K562 (cell line): ENCODE results near the gene SEPHS1. TPM values are rescaled to one million over a fixed set of nuclear protein-coding genes. Genes with fewer than 3 reads are reported as not detected.
A peak's percentile ranks its signal among the peaks of the same experiment; 100 is the strongest.

ENCODE experiments used
- CBX5 ChIP-seq: IDR thresholded peaks from 2 replicates; pipeline ENCODE4 v1.6.1; 2014; ENCODE audit warnings: low read depth, borderline replicate concordance
- COPS2 ChIP-seq: fragments of 450-650 bp; conservative IDR thresholded peaks from 2 replicates; pipeline ENCODE4 v1.6.1; 2016; ENCODE audit warnings: mild to moderate bottlenecking, moderate library complexity
- E2F6 ChIP-seq, 2 experiments: IDR thresholded peaks; 2 replicates each; pipeline ENCODE4 v1.6.1; 2011; ENCODE audit warnings: borderline replicate concordance in 1 of 2, control low read depth in 1 of 2, low read depth in 1 of 2, low read length in 1 of 2, mild to moderate bottlenecking in 1 of 2, mixed read lengths in 1 of 2, moderate library complexity in 1 of 2; ENCODE audit not compliant: insufficient read depth in 1 of 2, insufficient read length in 1 of 2, poor library complexity in 1 of 2, severe bottlenecking in 1 of 2; ENCODE audit errors: extremely low read depth in 1 of 2
- ELF2 ChIP-seq: fragments of 250-450 bp; sonication (Bioruptor Pico); IDR thresholded peaks from 2 replicates; pipeline ENCODE4 v1.5.0; 2021; ENCODE audit warnings: mild to moderate bottlenecking
- FOXM1 ChIP-seq, 2 experiments: fragments of 450-650 bp in 1 of 2; sonication (generic) in 1 of 2; formaldehyde crosslinking in 1 of 2; IDR thresholded peaks; 2 replicates each; pipeline versions ENCODE4 v1.6.1 to v1.9.0; 2017 to 2022; ENCODE audit warnings: low read depth in 2 of 2, mild to moderate bottlenecking in 2 of 2, missing genetic modification reagents in 1 of 2, moderate library complexity in 1 of 2
- LCOR ChIP-seq: sonication (generic); formaldehyde crosslinking; IDR thresholded peaks from 2 replicates; pipeline ENCODE4 v1.8.0; 2022; ENCODE audit warnings: mild to moderate bottlenecking, missing genetic modification reagents
- MXD1 ChIP-seq: fragments of 250-450 bp; sonication (Bioruptor Pico); IDR thresholded peaks from 2 replicates; pipeline ENCODE4 v1.8.0; 2021; ENCODE audit warnings: borderline replicate concordance, mild to moderate bottlenecking, moderate library complexity; ENCODE audit not compliant: poor library complexity, severe bottlenecking
- PHB2 ChIP-seq: fragments of 450-650 bp; IDR thresholded peaks from 2 replicates; pipeline ENCODE4 v1.6.1; 2017; ENCODE audit warnings: low read depth
- RBM17 ChIP-seq: fragments of 200-400 bp; formaldehyde crosslinking; IDR thresholded peaks from 2 replicates; pipeline ENCODE4 v1.6.1; 2017; ENCODE audit warnings: low read depth, mild to moderate bottlenecking, low read length, borderline replicate concordance
- SNIP1 ChIP-seq: fragments of 450-650 bp; IDR thresholded peaks from 2 replicates; pipeline ENCODE4 v1.7.1; 2017; ENCODE audit warnings: low read depth, mild to moderate bottlenecking
- SRF ChIP-seq, 2 experiments: fragments of 250-450, 450-650 bp in 1 of 2; sonication (Bioruptor Pico) in 1 of 2; sonication (generic) in 1 of 2; formaldehyde crosslinking; IDR thresholded peaks; 2 replicates each; pipeline versions ENCODE4 v1.5.0 to v1.5.1; 2020 to 2022; ENCODE audit warnings: mild to moderate bottlenecking in 1 of 2, missing genetic modification reagents in 1 of 2
- ZNF184 ChIP-seq: sonication (generic); formaldehyde crosslinking; IDR thresholded peaks from 2 replicates; pipeline ENCODE4 v1.5.0; 2020; ENCODE audit warnings: missing genetic modification reagents
- ZNF518B ChIP-seq: fragments of 250-450 bp; sonication (Bioruptor Pico); IDR thresholded peaks from 2 replicates; pipeline ENCODE4 v1.5.0; 2021; ENCODE audit warnings: mild to moderate bottlenecking, moderate library complexity
- ZNF592 ChIP-seq: fragments of 450-650 bp; IDR thresholded peaks from 2 replicates; pipeline ENCODE4 v1.6.1; 2017; ENCODE audit warnings: antibody characterized with exemption, mild to moderate bottlenecking
- polyA plus RNA-seq, 8 experiments: library from polyadenylated mRNA; depleted of rRNA in 4 of 8; stranded (reverse) in 5 of 8; unstranded in 3 of 8; fragments of >200 nt; fragmentation: Nextera tagmentation in 2 of 8; fragmentation: Illumina TruSeq in 1 of 8; extraction: Ambion mirVana in 2 of 8; extraction: Trizol in 1 of 8; gene quantifications; 2 replicates each; pipeline versions ENCODE4 v1.2.1 to v1.2.3, GENCODE V29; 2011 to 2014; ENCODE audit warnings: inconsistent platforms in 1 of 8, missing spikeins in 1 of 8
- total RNA-seq, 7 experiments: library from RNA; depleted of rRNA in 6 of 7; stranded (reverse); fragments of >200 nt in 6 of 7; fragmentation: Illumina TruSeq in 2 of 7; extraction: Trizol in 2 of 7; gene quantifications; 2 replicates each; pipeline versions ENCODE4 v1.2.1 to v1.2.3, GENCODE V29; 2011 to 2021; ENCODE audit warnings: low replicate concordance in 1 of 7

Gene SEPHS1
- total and polyA plus RNA-seq, 9 of the 15 experiments (the other 6 are each of a cell fraction or from before 2014, with no cell fraction given) = 14.7 to 82.8 (median 41.8) TPM

GRCh38 chr10:13348216-13349017, at the start of gene SEPHS1 (continued):
- no peak for TF ChIP-seq ZNF518B (CRISPR knock-in tag)
- no peak for TF ChIP-seq PHB2
- peak; percentile 35 to 85 for TF ChIP-seq E2F6 (IDR thresholded peaks at IDR 0.05; ENCODE audit: borderline replicate concordance in 1 of 2, extremely low read depth in 1 of 2, insufficient read depth in 1 of 2, insufficient read length in 1 of 2, low read depth in 1 of 2, low read length in 1 of 2, poor library complexity in 1 of 2, severe bottlenecking in 1 of 2)
- TF ChIP-seq COPS2 = no peak
- no peak for TF ChIP-seq RBM17
- TF ChIP-seq ZNF592 = 0 out of 2 replicates have a peak, but pooled peaks have one; percentile 20
- no peak for TF ChIP-seq FOXM1 (IDR thresholded peaks at IDR 0.05; ENCODE audit: low read depth)
- TF ChIP-seq FOXM1 (CRISPR knock-in tag; IDR thresholded peaks at IDR 0.05; ENCODE audit: low read depth) = 0 out of 2 replicates have a peak, but pooled peaks have one; percentile 28
- no peak for TF ChIP-seq ELF2 (CRISPR knock-in tag)
- no peak for TF ChIP-seq CBX5
- no peak for TF ChIP-seq MXD1 (CRISPR knock-in tag)
- 0 out of 2 replicates have a peak, but pooled peaks have one; percentile 45 for TF ChIP-seq LCOR
- peak; percentile 13; the same call in 1 of the 2 replicates for TF ChIP-seq ZNF184 (CRISPR knock-in tag)
- no peak for TF ChIP-seq SNIP1
- TF ChIP-seq SRF (CRISPR knock-in tag; IDR thresholded peaks at IDR 0.05) = peak in 1 of 2 experiments; percentile 51; a peak in 1 of 4 replicates
